Measurements from ENCODE around the gene DSTYK. TPM values are rescaled to one million over a fixed set of nuclear protein-coding genes. Genes with fewer than 3 reads are reported as not detected.

Gene DSTYK, protein sequence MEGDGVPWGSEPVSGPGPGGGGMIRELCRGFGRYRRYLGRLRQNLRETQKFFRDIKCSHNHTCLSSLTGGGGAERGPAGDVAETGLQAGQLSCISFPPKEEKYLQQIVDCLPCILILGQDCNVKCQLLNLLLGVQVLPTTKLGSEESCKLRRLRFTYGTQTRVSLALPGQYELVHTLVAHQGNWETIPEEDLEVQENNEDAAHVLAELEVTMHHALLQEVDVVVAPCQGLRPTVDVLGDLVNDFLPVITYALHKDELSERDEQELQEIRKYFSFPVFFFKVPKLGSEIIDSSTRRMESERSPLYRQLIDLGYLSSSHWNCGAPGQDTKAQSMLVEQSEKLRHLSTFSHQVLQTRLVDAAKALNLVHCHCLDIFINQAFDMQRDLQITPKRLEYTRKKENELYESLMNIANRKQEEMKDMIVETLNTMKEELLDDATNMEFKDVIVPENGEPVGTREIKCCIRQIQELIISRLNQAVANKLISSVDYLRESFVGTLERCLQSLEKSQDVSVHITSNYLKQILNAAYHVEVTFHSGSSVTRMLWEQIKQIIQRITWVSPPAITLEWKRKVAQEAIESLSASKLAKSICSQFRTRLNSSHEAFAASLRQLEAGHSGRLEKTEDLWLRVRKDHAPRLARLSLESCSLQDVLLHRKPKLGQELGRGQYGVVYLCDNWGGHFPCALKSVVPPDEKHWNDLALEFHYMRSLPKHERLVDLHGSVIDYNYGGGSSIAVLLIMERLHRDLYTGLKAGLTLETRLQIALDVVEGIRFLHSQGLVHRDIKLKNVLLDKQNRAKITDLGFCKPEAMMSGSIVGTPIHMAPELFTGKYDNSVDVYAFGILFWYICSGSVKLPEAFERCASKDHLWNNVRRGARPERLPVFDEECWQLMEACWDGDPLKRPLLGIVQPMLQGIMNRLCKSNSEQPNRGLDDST
- total RNA-seq: 10 to 100 TPM in 1 of 2 experiments, 1 to 10 TPM in 1; 9.7 to 10.4 TPM

GRCh38 chr1:205211169-205211838 lies at the start of gene DSTYK:
TSS of gene DSTYK (minus strand) at chr1:205211702. CDS start at chr1:205211535, 167 bp downstream.
- peaks cover 49% of the 10 kb centered on the region for H3K4me1 Mint-ChIP-seq (ENCODE audit: low read depth)

DNA sequence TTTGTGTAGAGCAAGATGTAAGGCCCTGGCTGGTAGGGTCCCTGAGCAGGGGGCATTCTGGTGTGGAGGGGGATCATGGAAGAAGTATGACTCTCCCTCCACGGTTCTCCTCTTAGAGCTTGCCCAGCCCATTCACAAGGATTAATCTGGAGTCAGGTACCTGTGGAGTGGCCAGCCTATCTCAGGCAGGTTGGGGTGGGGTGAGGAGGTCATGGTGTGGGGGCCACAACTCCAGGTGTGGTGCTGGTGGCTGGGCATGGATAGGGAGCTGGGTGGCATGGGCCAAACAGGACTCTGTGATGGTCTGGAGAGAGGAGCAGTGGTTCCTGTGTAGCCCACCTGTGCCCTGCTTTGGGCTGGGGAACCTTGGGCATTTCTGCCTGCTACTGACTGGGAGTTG lies 48.5 kb upstream of the DSTYK start:
- no peak for DNase-seq
- Mint-ChIP-seq H3K36me3 (ENCODE audit: low read depth) (no peaks in the 10 kb centered on the region), H3K27me3 (ENCODE audit: low read depth) (peaks cover 2% of the 10 kb centered on the region), H3K4me3 (no peak overlapping the region), H3K27ac (no peak overlapping the region), H3K9me3 (ENCODE audit: insufficient read depth) (no peaks in the 10 kb centered on the region), H3K4me1 (ENCODE audit: low read depth) (peaks cover 29% of the 10 kb centered on the region)
- CTCF ChIA-PET: interaction anchor here (0.7 to 22.7 kb wide), 8 partner anchors 12 to 271 kb away, joined by 3 to 509 read pairs (median 8); partner anchors contain the start of gene TMCC2
- ATAC-seq: no peak
- POLR2A ChIA-PET: interaction anchor here (0.6 kb wide), 1 partner anchor 268 kb away, joined by 3 read pairs; no protein-coding TSS in a partner anchor

More at GRCh38 chr1:205211169-205211838, at the start of gene DSTYK:
- H3K27me3 Mint-ChIP-seq (ENCODE audit: low read depth): no peaks in the 10 kb centered on the region
- peaks cover 4% of the 10 kb centered on the region for H3K36me3 Mint-ChIP-seq (ENCODE audit: low read depth)
- H3K9me3 Mint-ChIP-seq (ENCODE audit: insufficient read depth): no peaks in the 10 kb centered on the region
- ATAC-seq: peak; percentile 90
- DNase-seq: peak; percentile 94
- POLR2A ChIA-PET: interaction anchor here (0.7 to 1.8 kb wide), 8 partner anchors 12 to 90 kb away, joined by 3 to 7 read pairs (median 4); partner anchors contain the start of genes RBBP5 and TMCC2
- H3K27ac Mint-ChIP-seq: peak within 1 kb of the TSS; percentile 93
- H3K4me3 Mint-ChIP-seq: peak within 1 kb of the TSS; percentile 95
- CTCF ChIA-PET: interaction anchor here (0.7 to 3.1 kb wide), 4 partner anchors 18 to 90 kb away, joined by 3 to 15 read pairs (median 6); partner anchors contain the start of genes RBBP5 and TMCC2

DNA sequence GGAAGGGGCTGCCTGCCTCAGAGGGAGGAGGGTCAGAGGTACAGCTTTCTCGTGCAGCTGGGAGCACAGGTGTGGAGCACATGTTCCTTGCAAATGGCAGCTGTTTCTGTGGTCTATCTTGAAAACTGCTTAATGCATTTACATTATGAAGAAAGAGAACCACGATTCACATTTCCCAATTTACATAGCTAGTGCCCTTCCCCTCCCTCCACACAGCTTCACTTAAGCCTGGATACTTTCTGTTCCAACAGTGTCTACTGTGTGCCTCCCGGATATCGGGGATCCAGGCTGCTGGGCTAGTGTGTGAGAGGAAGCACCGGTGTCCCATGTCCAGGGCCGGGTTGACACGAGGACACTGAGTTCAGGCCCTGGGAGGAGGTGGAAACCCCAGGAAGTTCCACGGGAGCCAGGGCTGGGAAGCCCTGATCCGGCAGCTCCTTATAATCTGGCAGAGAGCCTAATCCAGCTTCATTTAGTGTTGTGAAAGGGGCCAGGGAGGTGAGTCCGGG lies 47.9 kb upstream of the DSTYK start:
- Mint-ChIP-seq H3K9me3 (ENCODE audit: insufficient read depth) (no peaks in the 10 kb centered on the region), H3K36me3 (ENCODE audit: low read depth) (no peaks in the 10 kb centered on the region), H3K4me1 (ENCODE audit: low read depth) (peaks cover 29% of the 10 kb centered on the region), H3K4me3 (no peak overlapping the region), H3K27ac (no peak overlapping the region), H3K27me3 (ENCODE audit: low read depth) (peaks cover 2% of the 10 kb centered on the region)
- no peak for ATAC-seq
- ChIA-PET CTCF (interaction anchor here (1.1 to 22.7 kb wide), 7 partner anchors 13 to 270 kb away, joined by 5 to 509 read pairs (median 9); partner anchors contain the start of gene TMCC2), POLR2A (interaction anchor here (0.6 kb wide), 1 partner anchor 267 kb away, joined by 3 read pairs; no protein-coding TSS in a partner anchor)
- no peak for DNase-seq

GRCh38 chr1:205258719-205259118 lies 47.2 kb upstream of the DSTYK start:
- ChIA-PET CTCF (interaction anchor here (0.9 to 22.7 kb wide), 8 partner anchors 13 to 270 kb away, joined by 3 to 509 read pairs (median 6); partner anchors contain the start of gene TMCC2), POLR2A (no interaction called here)
- peaks cover 27% of the 10 kb centered on the region for H3K4me1 Mint-ChIP-seq (ENCODE audit: low read depth)
- no peak for ATAC-seq
- H3K27ac Mint-ChIP-seq: no peak overlapping the region
- no peak overlapping the region for H3K4me3 Mint-ChIP-seq
- H3K27me3 Mint-ChIP-seq (ENCODE audit: low read depth): peaks cover 2% of the 10 kb centered on the region
- DNase-seq: no peak
- H3K36me3 Mint-ChIP-seq (ENCODE audit: low read depth): no peaks in the 10 kb centered on the region
- no peaks in the 10 kb centered on the region for H3K9me3 Mint-ChIP-seq (ENCODE audit: insufficient read depth)

DNA sequence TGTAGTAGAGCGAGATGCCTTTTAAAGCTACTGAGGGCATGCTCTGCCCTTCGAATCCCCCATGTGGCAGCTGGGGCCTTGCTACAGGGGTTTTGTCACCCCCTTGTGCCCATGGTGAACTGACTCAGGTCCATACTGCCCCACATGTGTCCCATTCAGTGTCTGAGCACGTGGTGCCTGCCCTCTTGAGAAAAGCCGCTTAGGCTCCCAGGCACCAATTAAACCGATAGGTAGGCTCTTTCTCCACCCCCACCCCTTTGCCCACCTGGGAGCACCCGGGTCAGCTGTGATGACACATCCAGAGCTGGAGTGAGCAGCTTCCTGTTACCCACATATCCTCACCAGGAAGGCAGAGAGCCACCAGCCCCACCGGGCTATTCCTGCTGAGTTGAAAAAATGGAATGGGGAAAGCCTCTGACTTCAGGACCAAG lies 46.8 kb upstream of the DSTYK start:
- no peaks in the 10 kb centered on the region for H3K36me3 Mint-ChIP-seq (ENCODE audit: low read depth)
- CTCF ChIA-PET: interaction anchor here (0.9 to 22.7 kb wide), 5 partner anchors 14 to 269 kb away, joined by 3 to 509 read pairs (median 29); partner anchors contain the start of genes RBBP5 and TMCC2
- no peaks in the 10 kb centered on the region for H3K9me3 Mint-ChIP-seq (ENCODE audit: insufficient read depth)
- no peak for DNase-seq
- peaks cover 23% of the 10 kb centered on the region for H3K4me1 Mint-ChIP-seq (ENCODE audit: low read depth)
- H3K4me3 Mint-ChIP-seq: no peak overlapping the region
- POLR2A ChIA-PET: interaction anchor here (1.6 kb wide), 1 partner anchor 30 kb away, joined by 4 read pairs; the partner anchor contains the start of gene TMCC2
- no peak for ATAC-seq
- H3K27me3 Mint-ChIP-seq (ENCODE audit: low read depth): peaks cover 2% of the 10 kb centered on the region
- H3K27ac Mint-ChIP-seq: no peak overlapping the region

GRCh38 chr1:205257735-205258134 lies 46.2 kb upstream of the DSTYK start:
- peaks cover 17% of the 10 kb centered on the region for H3K4me1 Mint-ChIP-seq (ENCODE audit: low read depth)
- DNase-seq: no peak
- ChIA-PET CTCF (interaction anchor here (0.9 to 22.7 kb wide), 5 partner anchors 21 to 269 kb away, joined by 3 to 509 read pairs (median 29); partner anchors contain the start of genes RBBP5 and TMCC2), POLR2A (interaction anchor here (1.6 kb wide), 1 partner anchor 30 kb away, joined by 4 read pairs; the partner anchor contains the start of gene TMCC2)
- H3K27ac Mint-ChIP-seq: no peak overlapping the region
- ATAC-seq: no peak
- no peaks in the 10 kb centered on the region for H3K9me3 Mint-ChIP-seq (ENCODE audit: insufficient read depth)
- peaks cover 2% of the 10 kb centered on the region for H3K27me3 Mint-ChIP-seq (ENCODE audit: low read depth)
- H3K36me3 Mint-ChIP-seq (ENCODE audit: low read depth): no peaks in the 10 kb centered on the region
- no peak overlapping the region for H3K4me3 Mint-ChIP-seq

DNA sequence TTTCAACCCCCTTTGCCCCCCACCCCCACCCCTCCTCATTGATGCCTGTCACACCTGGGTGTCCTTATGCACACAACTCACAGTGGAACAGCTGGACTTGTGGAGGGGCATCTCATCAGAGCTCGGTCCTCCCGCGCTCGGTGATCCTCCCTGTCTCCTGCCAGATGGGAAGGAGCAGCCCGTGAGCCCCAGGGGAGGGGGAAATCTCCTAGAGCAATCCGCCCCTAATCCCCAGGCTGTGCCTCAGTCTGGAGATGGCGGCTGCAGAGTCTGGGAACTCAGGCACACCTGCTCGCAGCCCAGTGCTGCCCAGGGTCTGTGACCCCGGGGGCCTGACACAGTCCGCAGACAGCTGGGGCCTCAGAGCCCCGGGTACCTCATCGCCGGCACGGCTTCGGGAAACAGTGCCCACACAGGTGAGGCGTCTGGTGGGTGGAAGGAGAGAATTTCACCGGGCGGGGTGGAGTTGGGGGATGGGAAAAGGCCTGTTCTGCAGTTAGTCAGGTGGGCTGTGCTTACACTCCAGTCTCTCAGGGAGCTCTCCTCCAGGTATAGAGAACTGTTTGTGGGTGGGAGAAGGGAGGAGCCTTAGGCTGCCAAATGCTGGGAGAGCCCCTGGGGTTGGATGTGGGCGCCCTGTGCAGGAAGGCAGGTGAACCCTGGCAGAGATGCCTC lies 45.6 kb upstream of the DSTYK start:
- no peak overlapping the region for H3K27ac Mint-ChIP-seq
- no peak overlapping the region for H3K4me3 Mint-ChIP-seq
- H3K27me3 Mint-ChIP-seq (ENCODE audit: low read depth): peaks cover 2% of the 10 kb centered on the region
- ATAC-seq (no peak), DNase-seq (no peak)
- ChIA-PET CTCF (interaction anchor here (0.7 to 22.7 kb wide), 30 partner anchors 8 to 450 kb away, joined by 3 to 509 read pairs (median 6); partner anchors contain the start of genes RBBP5 and TMCC2), POLR2A (interaction anchor here (1.3 to 1.6 kb wide), 3 partner anchors 9 to 136 kb away, joined by 3 to 4 read pairs (median 4); partner anchors contain the start of genes RBBP5 and TMCC2)
- H3K9me3 Mint-ChIP-seq (ENCODE audit: insufficient read depth): no peaks in the 10 kb centered on the region
- H3K36me3 Mint-ChIP-seq (ENCODE audit: low read depth): no peaks in the 10 kb centered on the region
- peaks cover 12% of the 10 kb centered on the region for H3K4me1 Mint-ChIP-seq (ENCODE audit: low read depth)

DNA sequence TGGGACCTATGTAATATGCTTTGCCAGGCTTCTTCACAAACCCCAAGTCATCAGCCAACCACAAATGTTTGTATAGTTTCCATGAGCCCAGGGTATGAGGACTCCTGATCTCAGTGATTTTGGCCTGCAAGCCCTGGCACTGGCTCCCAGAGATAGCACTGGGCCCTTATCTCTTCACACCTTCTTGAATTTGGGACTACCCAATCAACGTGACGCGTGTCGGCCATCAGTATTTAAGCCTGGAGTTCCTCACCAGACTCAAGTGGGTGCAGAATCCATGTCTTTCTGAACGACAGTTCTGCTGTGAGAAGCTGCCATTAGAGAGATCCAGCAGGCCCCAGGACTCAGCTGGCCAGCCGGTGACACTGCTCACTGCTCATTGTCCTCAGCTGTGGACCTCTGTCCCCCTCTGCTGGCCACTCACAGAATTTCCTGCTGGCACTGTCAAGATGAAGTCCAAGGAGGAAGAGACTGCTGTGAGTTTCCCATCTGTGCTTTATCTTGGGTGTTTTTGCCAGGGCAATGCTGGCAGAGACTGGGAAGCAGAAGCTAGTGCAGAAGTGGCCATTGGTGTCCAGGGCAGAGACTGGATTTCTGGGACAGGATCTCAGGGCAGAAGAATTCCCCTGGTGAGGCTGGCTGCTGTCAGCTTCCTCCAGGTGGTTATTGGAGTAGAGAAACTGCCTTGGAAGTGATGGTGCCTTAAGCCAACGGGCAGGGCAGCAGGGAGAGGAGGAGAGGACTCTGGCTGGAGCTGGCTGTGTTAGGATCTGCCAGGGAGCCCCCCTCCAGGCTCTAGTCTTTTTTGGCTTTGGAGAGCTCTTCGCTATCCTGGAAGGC lies 44.7 kb upstream of the DSTYK start:
- Mint-ChIP-seq H3K27me3 (ENCODE audit: low read depth) (peaks cover 2% of the 10 kb centered on the region), H3K4me1 (ENCODE audit: low read depth) (peaks cover 5% of the 10 kb centered on the region), H3K4me3 (no peak overlapping the region), H3K36me3 (ENCODE audit: low read depth) (no peaks in the 10 kb centered on the region), H3K9me3 (ENCODE audit: insufficient read depth) (no peaks in the 10 kb centered on the region), H3K27ac (no peak overlapping the region)
- peak; percentile 88 for DNase-seq
- ChIA-PET CTCF (interaction anchor here (0.6 to 22.7 kb wide), 42 partner anchors 9 to 449 kb away, joined by 3 to 509 read pairs (median 4); partner anchors contain the start of genes RBBP5 and TMCC2), POLR2A (interaction anchor here (0.6 to 1.6 kb wide), 4 partner anchors 10 to 453 kb away, joined by 3 to 4 read pairs (median 4); partner anchors contain the start of genes RBBP5 and TMCC2)
- peak; percentile 94 for ATAC-seq

GRCh38 chr1:205251576-205251975 lies 40.1 kb upstream of the DSTYK start:
- Mint-ChIP-seq H3K27me3 (ENCODE audit: low read depth) (no peaks in the 10 kb centered on the region), H3K9me3 (ENCODE audit: insufficient read depth) (no peaks in the 10 kb centered on the region), H3K4me3 (no peak overlapping the region), H3K27ac (no peak overlapping the region), H3K36me3 (ENCODE audit: low read depth) (no peaks in the 10 kb centered on the region), H3K4me1 (ENCODE audit: low read depth) (peaks cover 16% of the 10 kb centered on the region)
- no peak for DNase-seq
- no peak for ATAC-seq
- POLR2A ChIA-PET: interaction anchor here (1.3 kb wide), 1 partner anchor 11 kb away, joined by 3 read pairs; no protein-coding TSS in a partner anchor
- CTCF ChIA-PET: interaction anchor here (0.6 to 22.7 kb wide), 6 partner anchors 15 to 275 kb away, joined by 3 to 509 read pairs (median 6); partner anchors contain the start of genes RBBP5 and TMCC2
